Effector memory CD8-positive, alpha-beta T cell (primary cell): ENCODE measurements around the gene KDM3A.

Source experiments
- ATAC-seq: fragments of 150-1000 bp; cut with Tn5 transposase; replicated peaks from 2 replicates; pipeline ENCODE4 v1.10.0; 2021; ENCODE audit warnings: mild to moderate bottlenecking, moderate library complexity
- DNase-seq, 3 experiments: peaks; one replicate each; pipeline ENCODE4 v3.0.0; 2021
- H3K27ac Mint-ChIP-seq, 2 donors: one replicate each; pipeline ENCODE4 v1.8.0; 2022; ENCODE audit warnings: mild to moderate bottlenecking in 2 of 2, mixed read lengths in 2 of 2, moderate library complexity in 2 of 2
- H3K27me3 Mint-ChIP-seq, 2 donors: one replicate each; pipeline ENCODE4 v1.8.0; 2022; ENCODE audit warnings: mixed read lengths in 2 of 2
- H3K36me3 Mint-ChIP-seq: one replicate; pipeline ENCODE4 v1.8.0; 2022; ENCODE audit warnings: mild to moderate bottlenecking, moderate library complexity, mixed read lengths; ENCODE audit not compliant: insufficient read depth
- H3K4me1 Mint-ChIP-seq, 2 donors: one replicate each; pipeline ENCODE4 v1.8.0; 2022; ENCODE audit warnings: low read depth in 2 of 2, mixed read lengths in 2 of 2
- H3K4me3 Mint-ChIP-seq, 2 donors: one replicate each; pipeline ENCODE4 v1.8.0; 2022; ENCODE audit warnings: mild to moderate bottlenecking in 2 of 2, mixed read lengths in 2 of 2, moderate library complexity in 2 of 2
- H3K9me3 Mint-ChIP-seq, 2 donors: one replicate each; pipeline ENCODE4 v1.8.0; 2022; ENCODE audit warnings: mixed read lengths in 2 of 2

KDM3A gene

DNA sequence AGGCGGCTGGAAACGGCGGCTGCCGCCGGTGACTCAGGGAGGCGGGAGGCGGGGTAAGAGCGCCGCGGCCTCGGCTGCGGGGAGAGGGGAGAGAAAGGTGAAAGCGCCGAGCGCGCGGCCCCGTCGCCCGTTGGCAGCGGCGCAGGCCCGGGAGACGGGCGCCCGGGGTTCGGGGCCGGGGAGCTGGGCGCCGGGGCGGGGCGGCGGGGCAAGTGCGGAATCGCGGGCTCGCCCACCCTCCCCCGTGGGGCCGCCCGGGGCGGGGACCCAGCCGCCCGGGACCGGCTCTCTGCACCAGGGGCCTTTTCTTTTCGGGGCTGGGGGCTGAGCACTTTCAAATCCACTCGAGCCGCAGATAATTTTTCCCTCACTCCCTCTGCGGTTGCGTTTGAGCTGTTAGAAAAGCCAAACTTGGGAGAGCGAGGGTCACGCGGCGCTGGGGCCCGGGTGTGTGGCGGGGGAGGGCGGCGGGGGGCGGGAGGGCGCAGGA lies 266 bp downstream of the KDM3A start:
- H3K4me3 Mint-ChIP-seq, result peak overlapping the region; percentile 93 to 94
- peak overlapping the region; percentile 92 to 97 for H3K27ac Mint-ChIP-seq
- H3K4me1 Mint-ChIP-seq, result peaks cover 29 to 41% of the 10 kb centered on the region in 2 donors
- DNase-seq, result no peak
- H3K36me3 Mint-ChIP-seq, result peaks cover 49% of the 10 kb centered on the region
- no peaks in the 10 kb centered on the region for H3K27me3 Mint-ChIP-seq
- peaks cover 0 to 1% of the 10 kb centered on the region in 2 donors for H3K9me3 Mint-ChIP-seq
- ATAC-seq, result no peak

DNA sequence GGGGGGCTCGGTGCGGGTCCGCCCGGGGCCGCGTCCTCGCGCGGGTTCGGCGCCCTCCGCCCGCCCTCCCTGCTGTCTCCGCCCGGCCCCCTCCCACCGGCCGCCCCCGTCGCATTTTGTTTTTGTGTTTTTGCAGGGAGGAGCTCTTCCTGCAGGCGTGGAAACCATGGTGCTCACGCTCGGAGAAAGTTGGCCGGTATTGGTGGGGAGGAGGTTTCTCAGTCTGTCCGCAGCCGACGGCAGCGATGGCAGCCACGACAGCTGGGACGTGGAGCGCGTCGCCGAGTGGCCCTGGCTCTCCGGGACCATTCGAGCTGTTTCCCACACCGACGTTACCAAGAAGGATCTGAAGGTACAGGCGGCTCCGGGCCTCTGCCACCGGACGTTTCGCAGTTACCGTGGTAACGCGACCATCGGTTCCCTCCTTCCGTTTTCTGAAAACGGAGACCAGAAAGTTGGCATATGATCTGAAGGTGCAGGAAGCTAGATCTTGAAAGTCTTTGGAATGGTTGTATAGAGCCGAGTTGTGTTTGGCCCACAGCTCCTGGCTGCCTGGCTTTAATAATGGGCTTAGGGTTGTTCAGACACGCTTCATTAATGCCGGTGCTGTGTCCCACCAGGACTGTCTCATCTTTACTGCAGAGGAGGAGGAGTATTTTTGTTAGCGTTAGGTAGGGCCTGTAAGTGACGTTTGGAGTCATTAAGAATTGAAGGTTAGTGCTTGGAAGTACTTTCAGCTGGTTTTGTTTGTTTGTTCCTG lies 891 bp downstream of the KDM3A start:
- ATAC-seq (peak; percentile 15), DNase-seq (peak; percentile 48 to 61 (median 58))
- Mint-ChIP-seq H3K4me3 (peak overlapping the region; percentile 93 to 94), H3K27ac (peak overlapping the region; percentile 92 to 97), H3K9me3 (peaks cover 0 to 1% of the 10 kb centered on the region in 2 donors), H3K27me3 (no peaks in the 10 kb centered on the region), H3K4me1 (peaks cover 29 to 41% of the 10 kb centered on the region in 2 donors), H3K36me3 (peaks cover 54% of the 10 kb centered on the region)

DNA sequence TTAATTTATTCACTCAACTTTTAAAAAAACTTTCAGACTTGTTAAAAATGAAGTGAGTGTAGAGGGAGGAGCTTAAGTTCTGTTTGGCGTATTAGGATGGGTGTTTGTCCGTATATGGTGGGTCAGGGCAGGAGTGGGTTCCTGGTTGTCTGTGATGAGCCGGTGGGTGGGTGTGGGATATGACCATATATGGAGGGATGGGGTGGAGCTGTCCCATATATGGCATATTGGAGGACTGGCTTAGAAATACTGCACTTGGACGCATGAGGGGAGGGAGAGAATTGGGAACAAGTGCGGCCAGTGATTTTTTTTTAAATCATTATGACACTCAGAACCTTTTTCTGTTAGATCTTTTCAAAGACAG lies 1.5 kb downstream of the KDM3A start:
- Mint-ChIP-seq H3K4me1 (peaks cover 30 to 45% of the 10 kb centered on the region in 2 donors), H3K27ac (peak overlapping the region; percentile 92 to 97), H3K27me3 (no peaks in the 10 kb centered on the region), H3K36me3 (peaks cover 59% of the 10 kb centered on the region), H3K4me3 (peak overlapping the region; percentile 93 to 94), H3K9me3 (peaks cover 0 to 1% of the 10 kb centered on the region in 2 donors)
- ATAC-seq (peak; percentile 57), DNase-seq (peak; percentile 63 to 74 (median 71))

DNA sequence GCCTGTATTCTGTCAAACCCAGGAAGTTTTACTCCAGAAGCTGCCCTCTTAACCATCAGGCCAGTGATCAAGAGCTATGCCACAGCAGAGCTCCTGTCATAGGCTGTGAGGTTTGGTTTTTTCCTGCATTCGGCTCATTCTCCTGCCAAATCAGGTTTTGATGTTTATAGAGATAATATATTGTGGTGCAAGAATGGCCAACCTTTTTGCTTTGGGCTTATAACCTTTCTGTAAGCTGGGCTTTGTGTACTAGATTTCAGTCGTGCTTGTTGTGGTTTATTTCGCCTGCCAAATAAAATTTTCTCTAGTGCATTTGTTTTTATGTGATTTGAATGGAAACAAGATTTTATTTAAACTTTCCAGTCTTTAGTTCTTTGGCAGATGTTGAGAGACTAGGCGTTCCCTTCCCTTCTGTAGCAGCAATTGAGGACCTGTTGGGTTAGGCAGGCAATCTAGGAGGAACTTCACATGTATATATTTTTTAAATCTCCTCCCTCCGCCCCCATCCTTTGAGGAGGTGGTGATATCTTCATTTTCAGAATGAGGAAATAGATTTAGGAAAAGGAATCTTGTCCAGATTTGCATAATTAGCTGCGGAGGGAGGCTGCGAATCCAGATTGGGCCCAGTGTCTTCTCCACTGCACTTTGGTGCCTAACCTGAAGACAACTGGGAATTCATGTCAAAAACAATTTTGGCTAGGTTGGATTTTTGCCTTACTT lies 2.6 kb downstream of the KDM3A start:
- Mint-ChIP-seq H3K27me3 (no peaks in the 10 kb centered on the region), H3K36me3 (peaks cover 65% of the 10 kb centered on the region), H3K4me1 (peaks cover 41 to 57% of the 10 kb centered on the region in 2 donors), H3K4me3 (peak overlapping the region in 1 of 2 donors; percentile 93), H3K9me3 (peaks cover 0 to 1% of the 10 kb centered on the region in 2 donors), H3K27ac (peak overlapping the region in 1 of 2 donors; percentile 78)
- ATAC-seq (no peak), DNase-seq (no peak)

- peaks cover 78% of the 10 kb centered on the region for H3K36me3 Mint-ChIP-seq
- no peaks in the 10 kb centered on the region for H3K9me3 Mint-ChIP-seq
- no peaks in the 10 kb centered on the region for H3K27me3 Mint-ChIP-seq
- ATAC-seq (no peak), DNase-seq (no peak)
- H3K4me1 Mint-ChIP-seq, result peaks cover 51 to 68% of the 10 kb centered on the region in 2 donors
- no peak overlapping the region for H3K4me3 Mint-ChIP-seq
- peak overlapping the region in 1 of 2 donors; percentile 62 for H3K27ac Mint-ChIP-seq
Measured at GRCh38 chr2:86445436-86445835, 4.3 kb downstream of the KDM3A start.

DNA sequence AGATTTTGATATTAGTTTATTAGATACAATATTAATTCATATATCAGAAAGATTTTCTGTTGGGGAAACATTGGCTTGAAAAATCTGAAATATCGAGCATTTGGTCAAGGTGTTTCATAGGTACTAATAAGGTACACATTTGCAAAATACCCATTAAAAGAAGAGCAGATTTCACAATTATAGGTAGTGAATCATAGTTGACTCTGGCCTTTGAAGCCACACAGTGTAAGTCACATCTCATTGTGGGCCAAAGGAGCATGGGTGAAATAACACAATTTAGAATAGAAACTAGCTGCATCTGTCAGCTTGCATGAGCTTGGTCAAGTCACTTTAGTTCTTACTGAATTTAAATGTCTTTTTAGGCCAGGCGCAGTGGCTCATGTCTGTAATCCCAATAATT lies 4.9 kb downstream of the KDM3A start:
- no peaks in the 10 kb centered on the region for H3K9me3 Mint-ChIP-seq
- H3K4me3 Mint-ChIP-seq, result no peak overlapping the region
- peaks cover 78% of the 10 kb centered on the region for H3K36me3 Mint-ChIP-seq
- no peak overlapping the region for H3K27ac Mint-ChIP-seq
- peaks cover 49 to 66% of the 10 kb centered on the region in 2 donors for H3K4me1 Mint-ChIP-seq
- no peak for DNase-seq
- ATAC-seq, result no peak
- no peaks in the 10 kb centered on the region for H3K27me3 Mint-ChIP-seq

GRCh38 chr2:86453836-86454235 lies 12.7 kb downstream of the KDM3A start:
- Mint-ChIP-seq H3K4me1 (peaks cover 20 to 45% of the 10 kb centered on the region in 2 donors), H3K9me3 (no peaks in the 10 kb centered on the region), H3K36me3 (peaks cover 98% of the 10 kb centered on the region), H3K4me3 (no peak overlapping the region), H3K27ac (no peak overlapping the region), H3K27me3 (no peaks in the 10 kb centered on the region)
- ATAC-seq, result no peak
- no peak for DNase-seq

- DNase-seq (no peak), ATAC-seq (no peak)
- peaks cover 17 to 45% of the 10 kb centered on the region in 2 donors for H3K4me1 Mint-ChIP-seq
- H3K4me3 Mint-ChIP-seq, result no peak overlapping the region
- peaks cover 98% of the 10 kb centered on the region for H3K36me3 Mint-ChIP-seq
- H3K9me3 Mint-ChIP-seq, result no peaks in the 10 kb centered on the region
- H3K27ac Mint-ChIP-seq, result no peak overlapping the region
- no peaks in the 10 kb centered on the region for H3K27me3 Mint-ChIP-seq
Measured at GRCh38 chr2:86454238-86454637, 13.1 kb downstream of the KDM3A start.

DNA sequence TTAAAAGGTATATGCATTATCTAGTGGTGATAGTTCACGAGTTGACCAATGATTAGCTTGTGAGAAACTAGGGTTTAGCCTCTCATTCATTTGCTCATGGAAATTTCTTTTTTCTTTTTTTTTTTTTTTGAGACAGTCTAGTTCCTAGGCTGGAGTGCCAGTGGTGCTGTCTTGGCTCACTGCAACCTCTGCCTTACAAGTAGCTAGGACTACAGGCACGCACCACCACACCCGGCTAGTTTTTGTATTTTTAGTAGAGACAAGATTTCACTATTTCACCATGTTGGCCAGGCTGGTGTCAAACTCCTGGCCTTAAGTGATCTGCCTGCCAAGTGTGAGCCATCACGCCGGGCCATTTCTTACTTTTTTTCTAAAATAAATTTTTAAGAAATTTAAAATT lies 14.0 kb downstream of the KDM3A start:
- ATAC-seq (no peak), DNase-seq (no peak)
- peaks cover 93% of the 10 kb centered on the region for H3K36me3 Mint-ChIP-seq
- H3K4me3 Mint-ChIP-seq, result no peak overlapping the region
- H3K9me3 Mint-ChIP-seq, result no peaks in the 10 kb centered on the region
- no peak overlapping the region for H3K27ac Mint-ChIP-seq
- no peaks in the 10 kb centered on the region for H3K27me3 Mint-ChIP-seq
- H3K4me1 Mint-ChIP-seq, result peaks cover 11 to 41% of the 10 kb centered on the region in 2 donors

DNA sequence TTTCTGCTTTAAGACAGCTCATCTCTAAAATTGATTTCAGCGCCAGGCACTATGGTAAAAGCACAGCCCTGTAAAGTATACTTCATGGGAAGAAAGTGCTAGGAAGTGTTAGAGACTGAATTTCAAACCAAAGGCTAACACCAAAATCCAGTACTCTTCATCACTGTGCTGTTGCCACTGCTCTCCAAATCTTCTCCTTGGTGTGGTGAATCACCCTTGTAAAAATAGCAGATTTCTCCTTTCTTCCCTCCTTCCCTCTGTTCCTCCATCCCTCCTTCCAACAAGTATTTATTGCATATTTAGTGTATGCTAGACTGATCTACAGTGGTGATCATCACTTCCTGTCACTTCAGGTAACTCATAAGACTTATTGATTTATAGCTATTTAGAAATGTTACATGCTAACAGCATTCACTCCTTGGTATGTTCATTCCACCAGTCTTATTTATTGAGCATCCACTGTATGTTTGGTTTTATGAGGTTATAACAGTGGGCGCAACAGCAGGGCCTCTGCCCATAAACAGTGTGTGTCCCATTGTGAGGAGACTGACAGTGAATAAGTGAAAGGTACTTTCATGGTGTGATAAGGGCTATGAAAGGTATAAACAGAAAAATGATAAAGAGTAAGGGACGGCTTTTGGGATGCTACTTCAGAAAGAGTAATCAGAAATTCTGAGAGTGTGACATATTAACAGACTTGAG lies 20.0 kb downstream of the KDM3A start:
- DNase-seq (no peak), ATAC-seq (no peak)
- Mint-ChIP-seq H3K27ac (peak overlapping the region in 1 of 2 donors; percentile 30), H3K27me3 (no peaks in the 10 kb centered on the region), H3K36me3 (peaks cover 88% of the 10 kb centered on the region), H3K4me1 (peaks cover 16 to 36% of the 10 kb centered on the region in 2 donors), H3K4me3 (no peak overlapping the region), H3K9me3 (no peaks in the 10 kb centered on the region)

GRCh38 chr2:86464652-86465051 lies 23.5 kb downstream of the KDM3A start:
- Mint-ChIP-seq H3K36me3 (peaks cover 85% of the 10 kb centered on the region), H3K4me3 (no peak overlapping the region), H3K4me1 (peaks cover 17 to 41% of the 10 kb centered on the region in 2 donors), H3K9me3 (no peaks in the 10 kb centered on the region), H3K27ac (peak overlapping the region; percentile 24 to 60), H3K27me3 (no peaks in the 10 kb centered on the region)
- ATAC-seq (no peak), DNase-seq (no peak)

- H3K4me3 Mint-ChIP-seq, result no peak overlapping the region
- peaks cover 17 to 38% of the 10 kb centered on the region in 2 donors for H3K4me1 Mint-ChIP-seq
- peaks cover 87% of the 10 kb centered on the region for H3K36me3 Mint-ChIP-seq
- ATAC-seq (no peak), DNase-seq (no peak)
- H3K9me3 Mint-ChIP-seq, result no peaks in the 10 kb centered on the region
- peak overlapping the region in 1 of 2 donors; percentile 80 for H3K27ac Mint-ChIP-seq
- no peaks in the 10 kb centered on the region for H3K27me3 Mint-ChIP-seq
Measured at GRCh38 chr2:86466306-86466705, 25.1 kb downstream of the KDM3A start.
